H9 (cell line): ENCODE measurements around the gene GATA6. TPM values are rescaled to one million over a fixed set of nuclear protein-coding genes. Genes with fewer than 3 reads are reported as not detected.

Experiments used
- DNase-seq: peaks from one replicate; pipeline ENCODE4 v3.0.0-alpha.2; 2017
- H2AFZ ChIP-seq: one replicate; pipeline ENCODE4 v1.6.1; 2013; ENCODE audit warnings: mild to moderate bottlenecking, low read length, control low read depth, moderate library complexity
- H2AK5ac ChIP-seq: 2 replicates; pipeline ENCODE4 v1.6.1; 2013; ENCODE audit warnings: low read length, control low read depth, mixed read lengths; ENCODE audit not compliant: insufficient read length
- H2BK120ac ChIP-seq: one replicate; pipeline ENCODE4 v1.6.1; 2013; ENCODE audit warnings: low read depth, mild to moderate bottlenecking, low read length, control low read depth, inconsistent platforms; ENCODE audit not compliant: poor library complexity, severe bottlenecking
- H2BK12ac ChIP-seq: 2 replicates; pipeline ENCODE4 v1.6.1; 2013; ENCODE audit warnings: low read length, control low read depth, mixed read lengths, low read depth; ENCODE audit not compliant: insufficient read length
- H2BK15ac ChIP-seq: 2 replicates; pipeline ENCODE4 v1.6.1; 2013; ENCODE audit warnings: low read depth, low read length, control low read depth
- H2BK20ac ChIP-seq: one replicate; pipeline ENCODE4 v1.6.1; 2013; ENCODE audit warnings: low read depth, mild to moderate bottlenecking, low read length, control low read depth, inconsistent platforms; ENCODE audit not compliant: poor library complexity, severe bottlenecking
- H2BK5ac ChIP-seq: 2 replicates; pipeline ENCODE4 v1.6.1; 2013; ENCODE audit warnings: low read length, control low read depth, mixed read lengths; ENCODE audit not compliant: insufficient read length
- H3K14ac ChIP-seq: 2 replicates; pipeline ENCODE4 v1.6.1; 2013; ENCODE audit warnings: low read length, control low read depth; ENCODE audit not compliant: insufficient read depth
- H3K18ac ChIP-seq: 2 replicates; pipeline ENCODE4 v1.6.1; 2013; ENCODE audit warnings: low read depth, mild to moderate bottlenecking, mixed read lengths, low read length, control low read depth; ENCODE audit not compliant: insufficient read length
- H3K23ac ChIP-seq: 2 replicates; pipeline ENCODE4 v1.6.1; 2013; ENCODE audit warnings: low read length, control low read depth, mixed read lengths, low read depth; ENCODE audit not compliant: insufficient read length
- H3K23me2 ChIP-seq: 2 replicates; pipeline ENCODE4 v1.6.1; 2013; ENCODE audit warnings: low read depth, mild to moderate bottlenecking, mixed read lengths, low read length, control low read depth; ENCODE audit not compliant: insufficient read length, poor library complexity, severe bottlenecking
- H3K27ac ChIP-seq: 2 replicates; pipeline ENCODE4 v1.5.1; 2013; ENCODE audit warnings: low read length, control low read depth, mixed read lengths, low read depth; ENCODE audit not compliant: insufficient read length
- H3K27me3 ChIP-seq: 2 replicates; pipeline ENCODE4 v1.6.1; 2013; ENCODE audit warnings: low read length, control low read depth, inconsistent platforms; ENCODE audit not compliant: insufficient read depth
- H3K4ac ChIP-seq: 2 replicates; pipeline ENCODE4 v1.6.1; 2013; ENCODE audit warnings: low read depth, mild to moderate bottlenecking, control low read depth, inconsistent platforms, low read length, moderate library complexity
- H3K4me1 ChIP-seq: 2 replicates; pipeline ENCODE4 v1.6.1; 2013; ENCODE audit warnings: low read length, control low read depth, inconsistent platforms; ENCODE audit not compliant: insufficient read depth
- H3K4me2 ChIP-seq: 2 replicates; pipeline ENCODE4 v1.6.1; 2013; ENCODE audit warnings: low read length, control low read depth, mixed read lengths; ENCODE audit not compliant: insufficient read length, insufficient read depth
- H3K56ac ChIP-seq: 2 replicates; pipeline ENCODE4 v1.6.1; 2013; ENCODE audit warnings: low read depth, mild to moderate bottlenecking, mixed read lengths, low read length, control low read depth; ENCODE audit not compliant: insufficient read length
- H3K79me1 ChIP-seq: 2 replicates; pipeline ENCODE4 v1.6.1; 2013; ENCODE audit warnings: low read depth, mild to moderate bottlenecking, moderate library complexity, low read length, control low read depth, inconsistent platforms; ENCODE audit not compliant: insufficient read depth, poor library complexity, severe bottlenecking
- H3K79me2 ChIP-seq: 2 replicates; pipeline ENCODE4 v1.6.1; 2013; ENCODE audit warnings: low read length, control low read depth, inconsistent platforms; ENCODE audit not compliant: insufficient read depth
- H3K9ac ChIP-seq: 2 replicates; pipeline ENCODE4 v1.6.1; 2013; ENCODE audit warnings: low read length, control low read depth, mixed read lengths; ENCODE audit not compliant: insufficient read length; ENCODE audit errors: extremely low read depth
- H3K9me3 ChIP-seq: one replicate; pipeline ENCODE4 v1.6.1; 2013; ENCODE audit warnings: low read depth, low read length, inconsistent platforms; ENCODE audit not compliant: control insufficient read depth
- H3T11ph ChIP-seq: one replicate; pipeline ENCODE4 v1.6.1; 2013; ENCODE audit warnings: mild to moderate bottlenecking, low read length, control low read depth, inconsistent platforms
- H4K20me1 ChIP-seq: one replicate; pipeline ENCODE4 v1.6.1; 2013; ENCODE audit not compliant: control insufficient read depth, insufficient read length, insufficient read depth
- H4K5ac ChIP-seq: 2 replicates; pipeline ENCODE4 v1.6.1; 2013; ENCODE audit warnings: low read depth, mild to moderate bottlenecking, mixed read lengths, low read length, control low read depth; ENCODE audit not compliant: insufficient read length
- H4K8ac ChIP-seq: replicated peaks from 2 replicates; pipeline ENCODE4 v1.6.1; 2013; ENCODE audit warnings: low read length, control low read depth, mixed read lengths, low read depth; ENCODE audit not compliant: insufficient read length
- H4K91ac ChIP-seq: 2 replicates; pipeline ENCODE4 v1.6.1; 2013; ENCODE audit warnings: low read depth, mild to moderate bottlenecking, moderate library complexity, mixed read lengths, low read length, control low read depth; ENCODE audit not compliant: insufficient read length
- H3K27ac Mint-ChIP-seq, 3 experiments: 2 replicates in 2 of 3; 3 replicates in 1 of 3; pipeline ENCODE4 v1.8.0; 2020 to 2021; ENCODE audit warnings: mixed read lengths in 3 of 3, mild to moderate bottlenecking in 1 of 3, moderate library complexity in 1 of 3
- H3K27me3 Mint-ChIP-seq: 2 replicates; pipeline ENCODE4 v1.8.0; 2021; ENCODE audit warnings: low read depth, mild to moderate bottlenecking, moderate library complexity, mixed read lengths
- H3K36me3 Mint-ChIP-seq, 3 experiments: 2 replicates in 2 of 3; 3 replicates in 1 of 3; pipeline ENCODE4 v1.8.0; 2020 to 2021; ENCODE audit warnings: low read depth in 3 of 3, mixed read lengths in 3 of 3; ENCODE audit not compliant: insufficient read depth in 1 of 3
- H3K4me1 Mint-ChIP-seq, 2 experiments: 2 replicates each; pipeline ENCODE4 v1.8.0; 2020; ENCODE audit warnings: mixed read lengths in 2 of 2
- H3K4me3 Mint-ChIP-seq, 2 experiments: 2 replicates in 1 of 2; 3 replicates in 1 of 2; pipeline ENCODE4 v1.8.0; 2020 to 2021; ENCODE audit warnings: mild to moderate bottlenecking in 2 of 2, mixed read lengths in 2 of 2, moderate library complexity in 1 of 2
- H3K9me3 Mint-ChIP-seq, 2 experiments: 2 replicates in 1 of 2; 3 replicates in 1 of 2; pipeline ENCODE4 v1.8.0; 2020; ENCODE audit warnings: mild to moderate bottlenecking in 2 of 2, mixed read lengths in 2 of 2, moderate library complexity in 1 of 2
- WGBS: extraction: QIAGEN DNeasy Blood & Tissue Kit; methylation state at CpG from one replicate; pipeline ENCODE4 v1.1.7; 2013; ENCODE audit warnings: missing lambda C conversion rate, low lambda C conversion rate, mixed read lengths; ENCODE audit not compliant: insufficient read length; ENCODE audit errors: extremely low coverage; 5-methylcytosine and 5-hydroxymethylcytosine counted together
- total RNA-seq: library from RNA; stranded (reverse); gene quantifications from 2 replicates; pipeline ENCODE4 v1.2.1, GENCODE V29; 2021
- TF ChIP-seq, protein P1 (sequence below): fragments of 200-600 bp; sonication (generic); conservative IDR thresholded peaks from 3 replicates; pipeline ENCODE4 v1.8.0; 2021; ENCODE audit warnings: antibody characterized with exemption, mild to moderate bottlenecking

GATA6 gene
- total RNA-seq, 1 experiment from 2014 or later = not detected

DNA sequence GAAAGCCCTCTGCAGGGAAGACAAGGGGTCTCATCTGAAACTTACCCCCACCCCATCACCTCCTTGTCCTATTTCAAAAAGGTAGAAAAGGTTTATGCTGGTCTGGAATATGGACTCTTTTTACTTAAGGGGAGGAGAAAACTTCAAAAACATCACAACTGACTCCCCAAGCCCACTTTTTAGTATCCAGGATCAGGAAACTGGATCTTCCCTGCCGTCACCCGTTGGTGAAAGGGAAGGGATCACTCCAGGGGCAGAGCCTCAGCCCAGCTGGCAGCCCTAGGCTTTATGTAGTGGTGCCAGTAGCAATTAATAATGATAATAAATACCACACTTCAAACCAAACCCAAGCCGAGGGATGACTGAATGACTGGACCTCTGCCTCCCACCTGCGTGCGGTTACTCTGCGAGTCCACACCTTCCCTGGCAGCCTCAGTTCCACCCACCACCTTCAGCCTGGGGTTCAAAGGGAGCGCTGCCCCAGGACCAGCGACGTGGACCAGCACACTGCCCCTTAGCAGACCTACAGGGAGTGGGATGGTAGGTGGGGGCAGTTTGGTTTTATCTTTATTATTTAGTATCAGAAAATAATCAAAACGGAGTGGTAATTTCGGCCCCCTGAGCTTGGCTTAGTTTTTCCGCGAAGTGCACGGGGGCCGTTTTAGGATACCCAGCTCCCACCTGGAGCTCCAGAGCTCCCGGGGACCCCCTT is 4.9 kb upstream of the GATA6 start:
- peak overlapping the region in 1 of 2 experiments; percentile 59; a peak in 1 of 5 replicates for H3K4me3 Mint-ChIP-seq
- Histone ChIP-seq H2AFZ (no peak overlapping the region), H3K9ac (no peak overlapping the region)

More for the DNA sequence above, 4.9 kb upstream of the GATA6 start:
- peaks cover 97% of the 10 kb centered on the region for H3K27me3 Mint-ChIP-seq
- no CpG with 5 or more reads among the region's 16 CpGs for WGBS
- no peak overlapping the region for H2BK20ac ChIP-seq
- H2BK120ac ChIP-seq = no peak overlapping the region
- no peak overlapping the region for H3K27ac ChIP-seq
- no peak overlapping the region for H4K8ac ChIP-seq
- no peaks in the 10 kb centered on the region for H3K9me3 ChIP-seq
- H3T11ph ChIP-seq = no peak overlapping the region
- no peak overlapping the region for H4K91ac ChIP-seq
- H3K36me3 Mint-ChIP-seq = no peaks in the 10 kb centered on the region
- H3K23me2 ChIP-seq = peaks cover 25% of the 10 kb centered on the region
- no peaks in the 10 kb centered on the region for H3K79me1 ChIP-seq
- H3K79me2 ChIP-seq = no peaks in the 10 kb centered on the region
- TF ChIP-seq, protein P1, sequence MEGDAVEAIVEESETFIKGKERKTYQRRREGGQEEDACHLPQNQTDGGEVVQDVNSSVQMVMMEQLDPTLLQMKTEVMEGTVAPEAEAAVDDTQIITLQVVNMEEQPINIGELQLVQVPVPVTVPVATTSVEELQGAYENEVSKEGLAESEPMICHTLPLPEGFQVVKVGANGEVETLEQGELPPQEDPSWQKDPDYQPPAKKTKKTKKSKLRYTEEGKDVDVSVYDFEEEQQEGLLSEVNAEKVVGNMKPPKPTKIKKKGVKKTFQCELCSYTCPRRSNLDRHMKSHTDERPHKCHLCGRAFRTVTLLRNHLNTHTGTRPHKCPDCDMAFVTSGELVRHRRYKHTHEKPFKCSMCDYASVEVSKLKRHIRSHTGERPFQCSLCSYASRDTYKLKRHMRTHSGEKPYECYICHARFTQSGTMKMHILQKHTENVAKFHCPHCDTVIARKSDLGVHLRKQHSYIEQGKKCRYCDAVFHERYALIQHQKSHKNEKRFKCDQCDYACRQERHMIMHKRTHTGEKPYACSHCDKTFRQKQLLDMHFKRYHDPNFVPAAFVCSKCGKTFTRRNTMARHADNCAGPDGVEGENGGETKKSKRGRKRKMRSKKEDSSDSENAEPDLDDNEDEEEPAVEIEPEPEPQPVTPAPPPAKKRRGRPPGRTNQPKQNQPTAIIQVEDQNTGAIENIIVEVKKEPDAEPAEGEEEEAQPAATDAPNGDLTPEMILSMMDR = no peak
- no peaks in the 10 kb centered on the region for H4K20me1 ChIP-seq
- no peak overlapping the region for H3K4ac ChIP-seq
- no peak overlapping the region for H3K14ac ChIP-seq
- 0 out of 2 replicates have a peak, but pooled peaks cover 2% of the 10 kb centered on the region for H3K4me1 ChIP-seq
- H3K4me2 ChIP-seq = peak overlapping the region; percentile 24
- H4K5ac ChIP-seq = no peak overlapping the region
- peaks cover 68% of the 10 kb centered on the region for H3K27me3 ChIP-seq
- no peak overlapping the region for H2BK5ac ChIP-seq
- DNase-seq = no peak
- H3K27ac Mint-ChIP-seq = no peak overlapping the region
- H3K56ac ChIP-seq = no peak overlapping the region
- H2BK12ac ChIP-seq = no peak overlapping the region
- no peak overlapping the region for H3K23ac ChIP-seq
- no peak overlapping the region for H2BK15ac ChIP-seq
- H2AK5ac ChIP-seq = no peak overlapping the region
- no peaks in the 10 kb centered on the region; a peak in 2 of 5 replicates for H3K9me3 Mint-ChIP-seq
- H3K18ac ChIP-seq = no peak overlapping the region
- peaks cover 22 to 31% of the 10 kb centered on the region in 2 experiments for H3K4me1 Mint-ChIP-seq
